ENCODE measurements around the gene ALCAM. TPM values are rescaled to one million over a fixed set of nuclear protein-coding genes. Genes with fewer than 3 reads are reported as not detected.

Gene ALCAM
- total RNA-seq, 2 donors from 2014 or later = 32.2 to 91.2 TPM

GRCh38 chr3:105561876-105562275 lies 195.2 kb downstream of the ALCAM start:
- Histone ChIP-seq H3K4me1 (replicated peaks) (no peaks in the 10 kb centered on the region), H3K27ac (no peak overlapping the region), H3K27me3 (replicated peaks; ENCODE audit: insufficient read depth) (no peaks in the 10 kb centered on the region), H3K4me3 (no peak overlapping the region), H3K9me3 (no peaks in the 10 kb centered on the region), H3K36me3 (no peaks in the 10 kb centered on the region)
- TF ChIP-seq POLR2A (IDR thresholded peaks at IDR 0.05) = no peak
- no peak for TF ChIP-seq POLR2AphosphoS5 (IDR thresholded peaks at IDR 0.05)
- no peak for DNase-seq (ENCODE audit: low spot score)
- 90% methylated on average over 1 of the region's 1 CpG for WGBS
- intact Hi-C loops (cut with DNase I) = no loop called here

- TF ChIP-seq CTCF (IDR thresholded peaks at IDR 0.05) (no peak), POLR2AphosphoS5 (IDR thresholded peaks at IDR 0.05) (no peak), POLR2A (IDR thresholded peaks at IDR 0.05) (no peak)
- Histone ChIP-seq H3K4me3 (no peak overlapping the region), H3K9me3 (no peaks in the 10 kb centered on the region), H3K27ac (no peak overlapping the region), H3K4me1 (replicated peaks) (no peaks in the 10 kb centered on the region), H3K27me3 (replicated peaks; ENCODE audit: insufficient read depth) (no peaks in the 10 kb centered on the region), H3K36me3 (no peaks in the 10 kb centered on the region)
- intact Hi-C loops (cut with DNase I) = no loop called here
- WGBS = 92% methylated on average over 6 of the region's 6 CpGs
- DNase-seq (ENCODE audit: low spot score) = no peak
These were observed 198.0 kb downstream of the ALCAM start for GRCh38 chr3:105564546-105565288.

GRCh38 chr3:105571005-105571404 lies 204.3 kb downstream of the ALCAM start:
- Histone ChIP-seq H3K4me1 (replicated peaks) (no peaks in the 10 kb centered on the region), H3K27me3 (replicated peaks; ENCODE audit: insufficient read depth) (no peaks in the 10 kb centered on the region), H3K9me3 (no peaks in the 10 kb centered on the region), H3K27ac (no peak overlapping the region), H3K4me3 (no peak overlapping the region), H3K36me3 (no peaks in the 10 kb centered on the region)
- TF ChIP-seq POLR2AphosphoS5 (IDR thresholded peaks at IDR 0.05) (no peak), POLR2A (IDR thresholded peaks at IDR 0.05) (no peak), CTCF (IDR thresholded peaks at IDR 0.05) (no peak)
- WGBS = 96% methylated on average over 5 of the region's 5 CpGs
- intact Hi-C loops (cut with DNase I) = no loop called here
- DNase-seq (ENCODE audit: low spot score) = no peak

- Histone ChIP-seq H3K9me3 (no peaks in the 10 kb centered on the region), H3K4me1 (replicated peaks) (no peaks in the 10 kb centered on the region), H3K4me3 (no peak overlapping the region), H3K36me3 (no peaks in the 10 kb centered on the region), H3K27me3 (replicated peaks; ENCODE audit: insufficient read depth) (no peaks in the 10 kb centered on the region), H3K27ac (no peak overlapping the region)
- no peak for TF ChIP-seq CTCF (IDR thresholded peaks at IDR 0.05)
- no peak for TF ChIP-seq POLR2A (IDR thresholded peaks at IDR 0.05)
- TF ChIP-seq POLR2AphosphoS5 (IDR thresholded peaks at IDR 0.05) = no peak
- 94% methylated on average over 6 of the region's 6 CpGs for WGBS
- intact Hi-C loops (cut with DNase I) = no loop called here
- DNase-seq (ENCODE audit: low spot score) = no peak
These were observed 205.8 kb downstream of the ALCAM start for GRCh38 chr3:105572501-105572900.

GRCh38 chr3:105579439-105579838 lies 212.7 kb downstream of the ALCAM start:
- no peak for DNase-seq (ENCODE audit: low spot score)
- H3K27me3 ChIP-seq (replicated peaks; ENCODE audit: insufficient read depth) = no peaks in the 10 kb centered on the region
- no peaks in the 10 kb centered on the region for H3K4me1 ChIP-seq (replicated peaks)
- no peaks in the 10 kb centered on the region for H3K9me3 ChIP-seq
- H3K27ac ChIP-seq = no peak overlapping the region
- intact Hi-C loops (cut with DNase I) = no loop called here
- H3K36me3 ChIP-seq = no peaks in the 10 kb centered on the region
- 0% methylated on average over 1 of the region's 1 CpG for WGBS
- TF ChIP-seq POLR2A (IDR thresholded peaks at IDR 0.05) = no peak
- TF ChIP-seq POLR2AphosphoS5 (IDR thresholded peaks at IDR 0.05) = no peak
- no peak for TF ChIP-seq CTCF (IDR thresholded peaks at IDR 0.05)
- H3K4me3 ChIP-seq = no peak overlapping the region
